KOPT-K1 (cell line): ENCODE results near the gene NCS1.
"Not testable (repeated sequence)": the region's sequence is repeated elsewhere in the genome, so short reads cannot be mapped to it uniquely, and the experiment has no call there.

ENCODE experiments used
- H3K27ac ChIP-seq: fragments of 200-600 bp; sonication (generic); 2 replicates; pipeline ENCODE4 v1.5.1; 2016; ENCODE audit warnings: antibody characterized with exemption, mild to moderate bottlenecking, low read depth, low read length; ENCODE audit not compliant: poor library complexity, severe bottlenecking
- H3K36me3 ChIP-seq: fragments of 200-600 bp; sonication (generic); 2 replicates; pipeline ENCODE4 v1.5.1; 2017; ENCODE audit warnings: antibody characterized with exemption, mild to moderate bottlenecking, low read length, moderate library complexity; ENCODE audit not compliant: insufficient read depth
- H3K9me3 ChIP-seq: fragments of 200-600 bp; sonication (generic); 2 replicates; pipeline ENCODE4 v1.5.1; 2017; ENCODE audit warnings: antibody characterized with exemption, low read length, mild to moderate bottlenecking; ENCODE audit not compliant: insufficient read depth, poor library complexity, severe bottlenecking

The NCS1 gene

DNA sequence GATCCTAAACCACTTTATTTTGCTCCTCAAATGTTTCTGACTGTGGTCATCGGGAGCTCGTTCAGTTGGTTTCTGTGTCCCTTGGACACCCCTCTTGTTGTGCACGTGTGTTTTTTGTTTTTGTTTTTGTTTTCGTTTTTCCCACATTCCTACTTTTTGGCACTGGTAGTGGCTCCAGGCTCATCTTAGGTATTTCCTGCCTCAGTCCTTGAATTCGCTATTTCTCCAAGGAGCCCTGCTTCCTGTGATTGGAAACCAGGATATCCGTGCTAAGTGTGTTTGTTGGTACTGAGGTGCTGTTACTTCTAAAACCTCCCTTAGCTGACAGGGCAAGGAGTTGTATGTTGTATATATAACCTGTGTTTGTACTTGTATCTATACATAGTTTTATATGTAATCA, 99.3 kb downstream of the NCS1 start:
- no peaks in the 10 kb centered on the region for H3K36me3 ChIP-seq
- no peak overlapping the region for H3K27ac ChIP-seq
- no peaks in the 10 kb centered on the region for H3K9me3 ChIP-seq

DNA sequence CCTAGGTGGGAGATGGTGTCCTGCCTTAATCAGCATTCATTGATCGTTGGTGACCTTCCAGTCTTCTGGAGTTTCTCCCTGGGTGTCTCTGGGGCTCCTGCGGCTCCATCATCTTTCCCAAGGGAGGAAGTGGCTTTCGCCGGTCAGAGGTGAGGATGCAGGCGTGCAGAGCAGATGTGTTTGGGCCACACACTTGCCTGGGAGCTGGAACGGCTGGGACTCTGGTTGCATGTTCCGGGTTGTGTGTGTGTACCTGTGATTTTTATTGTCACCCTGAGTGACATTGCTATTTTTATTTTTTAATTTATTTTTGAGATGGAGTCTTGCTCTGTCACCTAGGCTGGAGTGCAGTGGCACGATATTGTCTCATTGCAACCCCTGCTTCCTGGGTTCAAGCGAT, 103.0 kb downstream of the NCS1 start:
- no peaks in the 10 kb centered on the region for H3K36me3 ChIP-seq
- H3K27ac ChIP-seq = no peak overlapping the region
- no peaks in the 10 kb centered on the region for H3K9me3 ChIP-seq

DNA sequence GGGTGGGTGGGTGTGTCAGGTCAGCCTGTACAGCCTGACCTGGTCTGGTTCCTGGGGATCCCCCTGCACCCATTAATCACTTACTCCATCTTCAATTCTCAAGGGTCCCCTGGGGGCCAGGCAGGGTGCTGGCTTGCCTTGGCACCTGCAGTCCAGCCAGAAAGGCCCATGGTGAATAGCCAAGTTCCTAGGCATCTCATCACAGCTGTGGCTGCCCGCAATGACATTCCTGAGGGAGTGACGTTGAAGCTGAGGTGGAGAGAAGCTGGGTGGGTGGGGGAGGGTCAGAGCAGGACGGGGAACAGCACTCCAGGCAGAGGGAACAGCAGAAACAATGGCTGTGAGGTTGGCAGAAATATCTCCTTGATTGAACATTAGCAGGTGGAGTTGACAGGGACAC, 103.9 kb downstream of the NCS1 start:
- no peaks in the 10 kb centered on the region for H3K36me3 ChIP-seq
- no peak overlapping the region for H3K27ac ChIP-seq
- no peaks in the 10 kb centered on the region for H3K9me3 ChIP-seq

DNA sequence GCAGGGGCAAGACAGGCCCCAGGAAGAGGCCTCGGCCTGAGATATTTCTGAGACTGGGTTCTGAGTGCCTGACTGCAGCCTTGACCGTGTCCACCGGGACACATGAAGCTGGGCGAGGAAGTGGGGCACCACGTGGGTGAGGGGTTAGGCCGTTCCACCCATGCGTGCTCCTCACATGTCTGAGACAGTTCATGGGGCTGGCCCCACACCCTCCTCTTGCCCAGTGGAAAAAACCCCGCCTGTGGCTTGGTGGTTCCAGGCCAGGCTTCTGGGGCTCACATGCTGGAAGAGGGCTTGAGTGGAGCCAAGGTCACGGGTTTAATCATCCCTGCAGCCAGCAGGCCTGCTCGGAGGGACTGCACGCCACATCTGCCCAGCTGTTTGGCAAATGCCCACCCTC, 104.8 kb downstream of the NCS1 start:
- Histone ChIP-seq H3K9me3 (no peaks in the 10 kb centered on the region), H3K27ac (no peak overlapping the region), H3K36me3 (no peaks in the 10 kb centered on the region)

DNA sequence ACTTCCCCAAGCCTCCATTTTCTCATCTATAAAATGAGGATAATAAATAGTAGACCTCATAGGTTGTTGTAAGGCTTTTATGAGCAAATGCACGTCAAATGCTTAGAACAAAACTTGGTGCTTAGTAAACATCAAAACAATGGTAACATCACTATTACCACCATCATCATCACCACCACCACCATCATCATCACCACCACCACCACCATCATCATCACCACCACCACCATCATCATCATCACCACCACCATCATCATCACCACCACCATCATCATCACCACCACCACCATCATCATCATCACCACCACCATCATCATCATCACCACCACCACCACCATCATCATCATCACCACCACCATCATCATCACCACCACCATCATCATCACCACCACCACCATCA, 105.3 kb downstream of the NCS1 start:
- H3K27ac ChIP-seq, H3K36me3 ChIP-seq, H3K9me3 ChIP-seq: not testable (repeated sequence)

DNA sequence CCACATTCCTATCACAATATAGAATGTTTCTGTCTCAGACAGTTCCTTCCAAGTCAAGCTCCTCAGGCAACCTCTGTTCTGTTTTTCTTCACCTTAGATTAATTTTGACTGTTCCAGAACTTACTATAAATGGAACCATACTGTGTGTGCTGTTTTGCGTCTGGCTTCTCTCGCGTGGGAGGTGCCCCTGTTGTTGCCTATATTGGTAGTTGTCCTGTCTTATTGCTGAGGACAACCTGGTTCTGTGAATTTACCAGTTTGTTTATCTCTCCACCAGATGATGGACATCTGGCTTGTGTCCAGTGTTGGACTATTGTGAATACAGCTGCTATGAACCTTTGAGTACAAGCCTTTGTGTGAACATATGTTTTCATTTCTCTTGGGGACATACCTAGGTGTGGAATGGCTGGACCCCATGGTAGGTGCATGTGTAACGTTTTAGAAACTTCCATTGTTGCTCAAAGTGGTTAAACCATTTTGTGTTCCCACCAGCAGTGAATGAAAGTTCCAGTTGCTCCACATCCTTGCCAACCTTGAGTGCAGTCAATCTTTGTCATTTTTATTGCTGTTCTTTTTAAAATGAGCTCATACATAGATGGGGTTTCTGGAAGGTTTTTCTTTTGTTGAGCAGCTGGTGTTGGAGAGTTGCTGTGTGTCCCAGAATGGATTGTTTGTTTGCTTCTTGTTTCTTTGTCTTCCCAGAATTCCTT, 111.5 kb downstream of the NCS1 start:
- no peaks in the 10 kb centered on the region for H3K9me3 ChIP-seq
- no peaks in the 10 kb centered on the region for H3K36me3 ChIP-seq
- no peak overlapping the region for H3K27ac ChIP-seq

DNA sequence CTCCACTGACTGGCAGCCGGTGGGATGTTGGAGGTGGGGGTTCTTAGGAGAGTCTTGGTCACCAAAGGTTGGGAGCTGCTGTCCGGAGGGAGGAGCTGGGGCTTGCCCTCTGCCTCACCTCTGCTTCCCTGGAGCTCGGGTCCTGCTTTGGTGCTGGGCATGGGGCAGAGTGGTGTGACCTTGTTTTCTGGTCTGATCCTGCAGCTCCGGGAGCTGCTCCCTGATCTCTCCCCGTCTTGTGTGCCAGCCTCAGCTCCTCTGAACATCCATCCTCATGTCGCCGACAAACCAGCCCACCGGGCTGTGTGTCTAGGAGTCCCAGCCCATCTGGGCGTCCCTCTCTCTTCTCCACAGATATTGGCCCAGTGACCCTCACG, 112.0 kb downstream of the NCS1 start:
- Histone ChIP-seq H3K9me3 (no peaks in the 10 kb centered on the region), H3K36me3 (no peaks in the 10 kb centered on the region), H3K27ac (no peak overlapping the region)

DNA sequence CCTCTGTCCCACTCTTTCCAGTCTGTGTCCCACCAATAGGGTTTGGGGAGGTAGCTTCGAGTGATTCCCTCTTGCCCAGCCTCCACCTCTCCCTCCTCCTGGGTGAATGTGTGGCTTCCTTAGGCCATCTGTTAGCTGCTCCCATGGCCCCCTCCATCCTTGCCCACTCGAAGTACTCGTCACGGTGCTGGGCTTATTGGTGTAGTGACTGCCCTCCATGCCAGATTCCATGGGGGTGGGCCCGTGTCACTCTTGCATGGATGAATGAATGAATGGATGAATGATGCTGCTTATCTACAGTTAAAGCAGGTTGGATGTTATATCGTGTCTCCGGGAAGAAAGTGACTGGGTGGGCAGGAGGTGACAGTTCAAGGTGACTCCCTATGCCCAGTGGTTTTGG, 112.5 kb downstream of the NCS1 start:
- H3K27ac ChIP-seq = no peak overlapping the region
- no peaks in the 10 kb centered on the region for H3K36me3 ChIP-seq
- no peaks in the 10 kb centered on the region for H3K9me3 ChIP-seq

DNA sequence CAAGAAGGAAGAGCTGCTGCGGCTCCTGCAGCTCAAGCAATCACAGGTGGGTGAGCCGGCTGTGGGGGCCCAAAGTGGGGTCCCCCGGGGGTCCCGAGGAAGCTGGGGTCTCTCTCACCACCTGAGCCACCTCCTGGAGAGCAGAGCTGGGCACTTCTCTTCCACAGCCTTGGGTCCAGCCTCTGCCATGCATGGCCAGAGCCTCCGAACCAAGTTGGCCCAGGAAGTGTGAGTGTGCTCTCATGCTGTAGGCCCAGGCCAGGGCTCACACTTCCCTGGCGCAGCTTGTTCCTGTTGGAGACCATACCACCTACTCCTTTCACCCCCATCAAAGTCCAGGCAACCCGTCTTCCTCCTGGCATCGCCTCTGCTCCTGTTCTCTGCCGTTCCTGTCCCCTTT, 113.1 kb downstream of the NCS1 start:
- Histone ChIP-seq H3K9me3 (no peaks in the 10 kb centered on the region), H3K27ac (no peak overlapping the region), H3K36me3 (no peaks in the 10 kb centered on the region)

DNA sequence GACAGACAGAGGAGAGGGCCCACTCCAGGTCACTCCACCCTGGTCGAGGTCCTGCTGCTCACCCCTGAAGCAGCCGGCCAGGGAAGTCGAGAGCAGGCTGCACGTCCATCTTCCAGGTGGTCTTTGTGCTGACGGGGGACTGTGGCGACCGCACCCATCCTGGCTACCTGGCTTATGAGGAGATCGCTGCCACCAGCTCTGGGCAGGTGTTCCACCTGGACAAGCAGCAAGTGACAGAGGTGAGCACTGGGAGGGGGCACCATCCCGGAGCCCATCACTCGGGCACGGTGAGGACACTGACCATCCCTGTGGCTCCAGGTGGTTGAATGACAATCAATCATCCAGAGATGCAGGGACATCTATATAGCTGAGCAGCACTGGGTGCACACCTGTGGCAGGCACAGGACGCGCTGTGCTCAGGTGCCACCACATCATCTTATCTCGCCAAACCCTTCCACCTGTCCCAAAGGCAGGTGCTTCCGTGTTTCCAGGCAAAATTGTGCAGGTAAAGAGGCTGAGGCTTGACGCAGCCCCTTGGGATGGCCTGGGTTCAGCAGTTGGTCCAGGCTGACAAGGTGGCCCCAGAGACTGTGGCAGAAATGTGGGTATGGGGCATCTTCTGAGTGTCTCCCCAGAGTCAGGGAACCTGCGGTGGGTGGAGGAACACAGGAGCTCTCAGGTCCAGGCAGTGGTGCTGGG, 114.0 kb downstream of the NCS1 start:
- Histone ChIP-seq H3K27ac (no peak overlapping the region), H3K9me3 (no peaks in the 10 kb centered on the region)

More for the DNA sequence above, 114.0 kb downstream of the NCS1 start:
- H3K36me3 ChIP-seq = no peaks in the 10 kb centered on the region
